Mesenchymal stem cell (in vitro differentiated cells and primary cell): ENCODE results near the gene GCNT2.
"Not testable (repeated sequence)": the region's sequence is repeated elsewhere in the genome, so short reads cannot be mapped to it uniquely, and the experiment has no call there.

Source experiments
- DNase-seq: peaks from one replicate; pipeline ENCODE4 v3.0.0-alpha.2; 2013
- H2AFZ ChIP-seq: one replicate; pipeline ENCODE4 v1.6.1; 2013; ENCODE audit warnings: low read depth, mild to moderate bottlenecking, control low read depth, inconsistent platforms, low read length, moderate library complexity
- H2AK5ac ChIP-seq: 2 replicates; pipeline ENCODE4 v1.6.1; 2013; ENCODE audit warnings: low read length, moderate library complexity, mild to moderate bottlenecking, inconsistent platforms; ENCODE audit not compliant: severe bottlenecking
- H2BK120ac ChIP-seq: one replicate; pipeline ENCODE4 v1.6.1; 2013; ENCODE audit warnings: low read depth, mild to moderate bottlenecking, inconsistent platforms, low read length, moderate library complexity
- H2BK12ac ChIP-seq, 2 experiments: one replicate each; pipeline ENCODE4 v1.6.1; 2013; ENCODE audit warnings: inconsistent platforms in 2 of 2, low read length in 2 of 2, mild to moderate bottlenecking in 2 of 2, moderate library complexity in 2 of 2, control low read depth in 1 of 2
- H2BK15ac ChIP-seq: one replicate; pipeline ENCODE4 v1.6.1; 2013; ENCODE audit warnings: mild to moderate bottlenecking, low read depth, inconsistent platforms; ENCODE audit not compliant: poor library complexity, severe bottlenecking
- H2BK5ac ChIP-seq: 2 replicates; pipeline ENCODE4 v1.6.1; 2013; ENCODE audit warnings: low read depth, mild to moderate bottlenecking, low read length, control low read depth, inconsistent platforms; ENCODE audit not compliant: poor library complexity, severe bottlenecking
- H3K14ac ChIP-seq, 2 experiments: one replicate each; pipeline ENCODE4 v1.6.1; 2013; ENCODE audit warnings: inconsistent platforms in 2 of 2, low read length in 2 of 2, control low read depth in 1 of 2, mild to moderate bottlenecking in 1 of 2, moderate library complexity in 1 of 2
- H3K18ac ChIP-seq, 2 experiments: one replicate each; pipeline ENCODE4 v1.6.1; 2013; ENCODE audit warnings: inconsistent platforms in 2 of 2, low read length in 2 of 2, control low read depth in 1 of 2, low read depth in 1 of 2, mild to moderate bottlenecking in 1 of 2
- H3K23ac ChIP-seq, 2 experiments: one replicate each; pipeline ENCODE4 v1.6.1; 2013; ENCODE audit warnings: inconsistent platforms in 2 of 2, low read length in 2 of 2, mild to moderate bottlenecking in 2 of 2, moderate library complexity in 2 of 2, control low read depth in 1 of 2
- H3K27ac ChIP-seq: 2 replicates; pipeline ENCODE4 v1.5.1; 2013; ENCODE audit warnings: mild to moderate bottlenecking, moderate library complexity, low read length, control low read depth, inconsistent platforms; ENCODE audit not compliant: poor library complexity, severe bottlenecking
- H3K27me3 ChIP-seq, 2 experiments: 2 replicates each; pipeline versions ENCODE4 v1.6.1 to v1.7.0; 2013; ENCODE audit warnings: low read length in 2 of 2, mild to moderate bottlenecking in 2 of 2, moderate library complexity in 2 of 2, control low read depth in 1 of 2, inconsistent platforms in 1 of 2; ENCODE audit not compliant: control insufficient read depth in 1 of 2, insufficient read depth in 1 of 2
- H3K36me3 ChIP-seq, 2 experiments: 2 replicates each; pipeline versions ENCODE4 v1.6.1 to v1.7.0; 2013; ENCODE audit warnings: low read length in 2 of 2, control low read depth in 1 of 2, inconsistent platforms in 1 of 2, low read depth in 1 of 2, mild to moderate bottlenecking in 1 of 2; ENCODE audit not compliant: insufficient read depth in 2 of 2, control insufficient read depth in 1 of 2
- H3K4ac ChIP-seq, 2 experiments: one replicate each; pipeline ENCODE4 v1.6.1; 2013; ENCODE audit warnings: inconsistent platforms in 2 of 2, low read length in 2 of 2, mild to moderate bottlenecking in 2 of 2, moderate library complexity in 2 of 2, control low read depth in 1 of 2, low read depth in 1 of 2
- H3K4me1 ChIP-seq: 2 replicates; pipeline ENCODE4 v1.6.1; 2013; ENCODE audit warnings: low read depth, low read length, control low read depth; ENCODE audit not compliant: control insufficient read depth, insufficient read depth
- H3K4me2 ChIP-seq: 2 replicates; pipeline ENCODE4 v1.6.1; 2013; ENCODE audit warnings: low read length, mild to moderate bottlenecking, inconsistent platforms; ENCODE audit not compliant: poor library complexity, severe bottlenecking
- H3K4me3 ChIP-seq, 2 experiments: 2 replicates each; pipeline versions ENCODE4 v1.5.1 to v1.7.0; 2013; ENCODE audit warnings: low read length in 2 of 2, mild to moderate bottlenecking in 2 of 2, control low read depth in 1 of 2, low read depth in 1 of 2; ENCODE audit not compliant: insufficient read depth in 1 of 2
- H3K79me1 ChIP-seq: replicated peaks from 2 replicates; pipeline ENCODE4 v1.6.1; 2013; ENCODE audit warnings: mild to moderate bottlenecking, control low read depth, low read length, inconsistent platforms; ENCODE audit not compliant: poor library complexity, severe bottlenecking
- H3K9ac ChIP-seq: 2 replicates; pipeline ENCODE4 v1.7.0; 2013; ENCODE audit warnings: mild to moderate bottlenecking, low read length, moderate library complexity
- H3K9me3 ChIP-seq: 2 replicates; pipeline ENCODE4 v1.7.0; 2013; ENCODE audit warnings: mild to moderate bottlenecking, low read length; ENCODE audit not compliant: control insufficient read depth
- H4K8ac ChIP-seq: one replicate; pipeline ENCODE4 v1.6.1; 2013; ENCODE audit warnings: inconsistent platforms, mild to moderate bottlenecking, low read length, moderate library complexity
- H4K91ac ChIP-seq: one replicate; pipeline ENCODE4 v1.6.1; 2013; ENCODE audit warnings: mild to moderate bottlenecking, low read length, inconsistent platforms
- WGBS: methylation state at CpG from one replicate; pipeline ENCODE4 v1.1.7; 2013; ENCODE audit warnings: mixed read lengths; 5-methylcytosine and 5-hydroxymethylcytosine counted together

Gene GCNT2

DNA sequence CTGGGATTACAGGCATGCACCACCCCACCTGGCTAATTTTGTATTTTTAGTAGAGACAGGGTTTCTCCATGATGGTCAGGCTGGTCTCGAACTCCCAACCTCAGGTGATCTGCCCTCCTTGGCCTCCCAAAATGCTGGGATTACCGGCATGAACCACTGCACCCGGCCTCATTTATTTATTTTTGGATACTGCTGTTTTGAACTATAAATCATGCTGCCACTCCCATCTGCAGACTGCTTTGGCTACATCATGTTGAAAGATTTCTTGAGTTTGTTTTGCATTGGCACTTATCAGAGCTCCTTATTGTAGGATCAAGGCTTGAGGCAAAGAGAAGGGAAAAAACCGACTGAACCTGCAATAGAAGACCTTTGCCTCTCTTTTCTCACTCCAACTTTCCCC, 60.3 kb downstream of the GCNT2 start:
- H3K27ac ChIP-seq, H3K9me3 ChIP-seq, H3K9ac ChIP-seq: not testable (repeated sequence)

DNA sequence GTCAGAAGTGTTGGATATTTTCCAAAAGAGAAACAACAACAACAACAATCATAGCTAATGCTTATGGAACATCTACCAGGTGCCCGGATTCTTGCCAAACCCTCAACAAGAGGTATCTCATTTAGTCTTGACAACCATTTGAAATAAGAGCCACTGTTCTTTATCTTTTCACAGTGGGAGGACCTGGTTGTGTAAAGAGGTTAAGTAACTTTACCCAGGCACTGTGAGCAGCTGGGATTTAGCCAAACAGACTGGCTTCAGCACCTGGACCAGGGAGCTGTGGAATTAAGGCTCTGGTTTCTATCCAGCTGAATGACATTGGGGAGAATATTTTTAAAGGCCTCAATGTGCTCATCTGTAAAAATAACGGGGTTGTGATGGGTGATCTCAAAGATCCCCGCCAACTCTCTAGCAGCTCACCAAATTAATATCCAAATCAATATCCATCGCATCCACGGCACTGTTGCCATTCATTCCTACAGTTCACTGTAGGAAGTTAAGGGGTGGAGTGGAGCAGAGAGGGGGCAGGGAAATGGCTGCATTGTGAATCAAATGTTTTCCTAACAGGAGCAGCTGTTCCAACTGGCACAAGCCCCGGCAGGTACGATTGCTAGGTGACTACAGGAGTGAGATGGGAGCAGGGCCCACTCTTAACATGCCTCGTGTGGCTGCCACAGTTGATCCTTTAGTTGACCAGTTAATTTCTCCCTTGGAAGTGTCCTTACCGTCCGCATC, 61.8 kb downstream of the GCNT2 start:
- Histone ChIP-seq H3K27ac (no peak overlapping the region), H3K9ac (no peak overlapping the region), H2BK5ac (no peak overlapping the region), H3K18ac (no peak overlapping the region), H3K4me3 (no peak overlapping the region), H3K14ac (peak overlapping the region in 1 of 2 experiments; percentile 7), H3K9me3 (no peaks in the 10 kb centered on the region), H2AK5ac (no peak overlapping the region), H2BK15ac (no peak overlapping the region), H3K79me1 (no peaks in the 10 kb centered on the region), H3K4me1 (peaks cover 8% of the 10 kb centered on the region), H4K91ac (no peak overlapping the region), H3K4ac (peak overlapping the region in 1 of 2 experiments; percentile 7), H4K8ac (peak overlapping the region; percentile 46), H3K27me3 (peaks cover 0 to 20% of the 10 kb centered on the region in 2 experiments), H3K4me2 (no peak overlapping the region), H2BK120ac (no peak overlapping the region), H2AFZ (no peak overlapping the region), H3K23ac (no peak overlapping the region), H3K36me3 (no peaks in the 10 kb centered on the region), H2BK12ac (no peak overlapping the region)
- WGBS = 53% methylated on average over 7 of the region's 10 CpGs
- no peak for DNase-seq

More for the DNA sequence above, 60.3 kb downstream of the GCNT2 start:
- not testable (repeated sequence) for H2BK120ac ChIP-seq, H2BK12ac ChIP-seq, H3K23ac ChIP-seq, H3K36me3 ChIP-seq, H2AK5ac ChIP-seq, H3K4ac ChIP-seq, H3K14ac ChIP-seq, H2AFZ ChIP-seq, H2BK5ac ChIP-seq, H3K4me3 ChIP-seq, DNase-seq, H4K91ac ChIP-seq, H2BK15ac ChIP-seq, H3K4me2 ChIP-seq, H3K79me1 ChIP-seq, H3K18ac ChIP-seq, H3K4me1 ChIP-seq, H4K8ac ChIP-seq
- H3K27me3 ChIP-seq = peaks cover 0 to 19% of the 10 kb centered on the region in 2 experiments
- 100% methylated on average over 3 of the region's 4 CpGs for WGBS

DNA sequence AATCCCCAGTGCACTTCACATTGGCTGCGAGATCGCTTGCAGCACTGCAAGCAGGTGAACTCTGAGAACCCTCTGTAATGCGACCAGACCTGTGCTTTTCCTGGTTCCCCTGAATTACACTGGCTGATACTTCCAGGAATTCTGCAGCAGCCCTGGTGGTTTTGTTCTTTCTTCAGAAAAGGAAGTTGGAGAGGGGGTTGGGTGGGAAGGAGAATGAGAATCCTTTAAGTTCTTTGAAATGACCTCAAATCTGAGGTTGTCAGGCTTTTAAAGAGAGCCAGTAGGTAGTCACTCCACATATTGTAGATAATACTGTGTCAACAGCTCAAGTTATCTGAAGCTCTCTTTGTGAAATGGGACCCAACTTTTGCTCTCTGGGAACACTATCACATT, 62.4 kb downstream of the GCNT2 start:
- Histone ChIP-seq H4K91ac (no peak overlapping the region), H3K36me3 (no peaks in the 10 kb centered on the region), H3K4me2 (no peak overlapping the region), H2BK5ac (no peak overlapping the region), H2AFZ (no peak overlapping the region), H4K8ac (peak overlapping the region; percentile 46), H3K79me1 (no peaks in the 10 kb centered on the region), H3K27ac (no peak overlapping the region), H3K4ac (no peak overlapping the region), H2BK12ac (no peak overlapping the region), H3K9me3 (no peaks in the 10 kb centered on the region), H2AK5ac (no peak overlapping the region), H3K23ac (no peak overlapping the region), H3K14ac (peak overlapping the region in 1 of 2 experiments; percentile 7), H3K9ac (no peak overlapping the region), H2BK120ac (no peak overlapping the region), H3K18ac (no peak overlapping the region), H3K27me3 (peaks cover 0 to 20% of the 10 kb centered on the region in 2 experiments), H2BK15ac (no peak overlapping the region), H3K4me3 (no peak overlapping the region), H3K4me1 (peaks cover 8% of the 10 kb centered on the region)
- WGBS = 50% methylated on average over 3 of the region's 3 CpGs
- DNase-seq = no peak

DNA sequence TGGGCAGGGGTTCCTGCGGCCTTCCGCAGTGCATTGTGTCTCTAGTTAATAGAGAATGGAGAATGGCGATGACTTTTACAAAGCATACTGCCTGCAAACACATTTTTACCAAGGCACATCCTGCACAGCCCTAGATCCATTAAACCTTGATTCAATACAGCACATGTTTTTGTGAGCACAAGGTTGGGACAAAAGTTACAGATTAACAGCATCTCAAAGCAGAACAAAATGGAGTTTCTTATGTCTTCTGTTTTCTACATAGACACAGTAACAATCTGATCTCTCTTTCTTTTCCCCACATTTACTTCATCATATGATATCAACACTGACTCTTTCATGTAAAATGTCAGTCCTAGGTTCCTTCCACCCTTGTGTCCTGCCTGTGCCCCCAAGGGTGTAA, 63.5 kb downstream of the GCNT2 start:
- H3K36me3 ChIP-seq = no peaks in the 10 kb centered on the region
- H2BK5ac ChIP-seq = no peak overlapping the region
- no peaks in the 10 kb centered on the region for H3K79me1 ChIP-seq
- DNase-seq = no peak
- H2BK15ac ChIP-seq = no peak overlapping the region
- no peak overlapping the region for H3K27ac ChIP-seq
- no peak overlapping the region for H2BK120ac ChIP-seq
- no peak overlapping the region for H3K4me3 ChIP-seq
- H3K4ac ChIP-seq = no peak overlapping the region
- no peak overlapping the region for H3K9ac ChIP-seq
- no peak overlapping the region for H3K23ac ChIP-seq
- H2AFZ ChIP-seq = no peak overlapping the region
- H3K4me2 ChIP-seq = no peak overlapping the region
- peaks cover 0 to 20% of the 10 kb centered on the region in 2 experiments for H3K27me3 ChIP-seq
- H3K14ac ChIP-seq = no peak overlapping the region
- H4K91ac ChIP-seq = no peak overlapping the region
- H4K8ac ChIP-seq = no peak overlapping the region
- H3K9me3 ChIP-seq = no peaks in the 10 kb centered on the region
- no peak overlapping the region for H3K18ac ChIP-seq
- WGBS = 100% methylated on average over 1 of the region's 3 CpGs
- H2AK5ac ChIP-seq = no peak overlapping the region
- H2BK12ac ChIP-seq = no peak overlapping the region
- peaks cover 8% of the 10 kb centered on the region for H3K4me1 ChIP-seq
